Raji (cell line): ENCODE data around the gene NCR2.

Experiments used
- POLR2A ChIP-seq: IDR thresholded peaks from 2 replicates; pipeline ENCODE4 v1.6.1; 2011; ENCODE audit warnings: low read depth, low read length, control low read depth; ENCODE audit not compliant: insufficient read depth

The NCR2 gene, protein sequence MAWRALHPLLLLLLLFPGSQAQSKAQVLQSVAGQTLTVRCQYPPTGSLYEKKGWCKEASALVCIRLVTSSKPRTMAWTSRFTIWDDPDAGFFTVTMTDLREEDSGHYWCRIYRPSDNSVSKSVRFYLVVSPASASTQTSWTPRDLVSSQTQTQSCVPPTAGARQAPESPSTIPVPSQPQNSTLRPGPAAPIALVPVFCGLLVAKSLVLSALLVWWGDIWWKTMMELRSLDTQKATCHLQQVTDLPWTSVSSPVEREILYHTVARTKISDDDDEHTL

DNA sequence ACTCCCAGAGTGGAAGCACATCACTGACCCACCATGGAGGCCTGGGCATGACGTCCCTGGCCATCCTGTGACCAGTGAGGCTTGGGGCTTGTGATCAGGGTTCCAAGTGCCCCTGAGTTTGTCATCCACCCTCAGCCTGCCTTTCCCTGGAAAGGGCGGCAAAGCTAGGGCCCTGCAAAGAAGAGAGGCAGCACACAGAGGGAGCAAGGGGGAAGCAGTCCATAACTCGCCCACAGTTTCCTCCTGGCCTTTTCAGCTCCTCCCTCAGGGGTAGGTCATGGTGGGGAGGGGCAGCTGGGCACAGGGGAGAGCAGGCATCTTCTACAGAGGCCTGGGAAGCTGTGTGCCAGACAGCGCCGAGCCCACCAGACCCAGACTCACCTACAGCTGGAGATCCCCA, at the start of gene NCR2:
Gene NCR2, plus strand, starts transcription at position 313 of the 400 bp plus-strand sequence. CDS start 269 bp downstream, outside the sequence.
- TF ChIP-seq POLR2A = no peak

DNA sequence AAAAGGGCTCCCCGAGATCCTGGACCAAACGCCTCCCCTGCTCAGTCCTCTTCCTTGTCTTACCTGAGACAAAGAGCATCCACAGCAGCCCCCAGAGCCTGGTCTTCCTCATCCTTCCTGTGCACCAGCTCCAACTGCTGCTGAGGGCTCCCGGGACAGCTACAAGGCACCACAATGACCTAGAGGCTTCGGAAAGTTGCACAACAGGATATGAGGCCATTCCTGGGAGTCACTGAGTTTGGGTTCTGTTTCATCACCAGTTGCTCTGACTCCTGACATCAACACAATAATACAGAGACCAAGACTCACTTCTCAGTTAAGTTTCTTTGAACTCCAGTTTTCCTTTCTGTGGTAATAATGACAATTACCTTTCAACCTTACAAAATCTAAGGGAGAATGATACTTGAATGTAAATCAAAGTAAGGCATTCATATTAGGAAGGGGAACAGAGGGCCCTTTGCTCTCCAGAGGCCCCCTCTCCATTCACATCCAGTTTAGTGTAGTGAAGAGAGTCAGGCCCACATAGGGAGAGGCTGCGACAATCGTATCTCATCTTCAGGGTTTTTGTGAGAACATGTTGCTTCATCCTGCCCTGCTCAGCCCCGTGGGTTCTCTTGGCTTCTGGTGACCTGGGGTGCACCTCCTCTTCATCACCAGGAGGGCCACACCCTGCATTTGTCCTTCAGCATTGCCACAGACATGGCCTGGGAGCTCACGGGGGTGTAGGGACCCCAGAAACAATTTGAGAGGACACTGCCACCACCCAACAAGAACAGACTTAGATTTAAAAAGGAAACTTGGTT, 48.7 kb upstream of the NCR2 start, which contains the start of gene TREM1:
Gene TREM1, minus strand, starts transcription at position 139 of the 803 bp plus-strand sequence. Its CDS starts 27 bp downstream, at position 112.
- TF ChIP-seq POLR2A = no peak

DNA sequence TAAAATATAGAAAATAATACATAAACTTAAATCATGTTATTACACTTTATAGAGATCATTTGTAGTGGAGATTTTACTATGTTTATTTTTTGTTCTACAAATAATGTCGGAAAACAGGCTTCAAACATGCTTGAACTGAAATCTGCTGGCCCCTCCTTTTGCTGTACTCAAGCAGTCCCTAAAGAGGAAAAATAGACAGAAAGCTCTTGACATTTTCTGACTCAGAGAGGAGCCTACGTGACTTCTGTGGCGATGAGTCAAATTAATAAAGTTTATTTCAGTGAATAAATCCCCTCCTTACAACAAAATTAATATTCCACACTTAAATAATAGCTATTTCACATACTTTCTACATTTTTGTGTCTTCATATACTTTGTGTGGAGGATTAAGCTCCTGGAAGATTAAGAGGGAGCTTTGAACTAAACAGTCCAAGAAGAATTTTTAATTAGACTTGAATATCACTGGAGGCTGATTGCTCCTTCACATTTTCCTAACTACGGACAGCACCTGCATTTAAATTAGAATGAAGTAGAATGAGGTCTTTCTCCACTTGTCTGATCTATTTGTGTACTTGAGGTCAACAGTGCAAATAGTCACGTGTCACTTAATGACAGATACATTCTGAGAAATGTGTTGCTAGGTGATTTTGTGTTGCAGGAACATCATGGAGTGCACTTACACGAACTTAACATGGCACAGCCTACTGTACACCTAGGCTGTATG, 47.2 kb upstream of the NCR2 start:
- TF ChIP-seq POLR2A = no peak

DNA sequence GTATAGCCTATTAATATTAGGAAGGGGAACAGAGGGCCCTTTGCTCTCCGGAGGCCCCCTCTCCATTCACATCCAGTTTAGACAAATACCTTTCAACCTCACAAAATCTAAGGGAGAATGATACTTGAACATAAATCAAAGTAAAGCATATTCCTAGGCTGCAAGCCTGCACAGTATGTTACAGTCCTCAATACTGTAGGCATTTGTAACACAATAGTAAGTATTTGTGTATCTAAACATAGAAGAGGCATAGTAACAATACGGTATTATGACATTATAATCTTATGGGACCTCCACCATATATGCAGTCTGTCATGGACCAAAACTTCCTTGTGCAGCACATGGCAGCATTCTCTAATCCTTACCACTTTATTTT, 46.7 kb upstream of the NCR2 start:
- no peak for TF ChIP-seq POLR2A

DNA sequence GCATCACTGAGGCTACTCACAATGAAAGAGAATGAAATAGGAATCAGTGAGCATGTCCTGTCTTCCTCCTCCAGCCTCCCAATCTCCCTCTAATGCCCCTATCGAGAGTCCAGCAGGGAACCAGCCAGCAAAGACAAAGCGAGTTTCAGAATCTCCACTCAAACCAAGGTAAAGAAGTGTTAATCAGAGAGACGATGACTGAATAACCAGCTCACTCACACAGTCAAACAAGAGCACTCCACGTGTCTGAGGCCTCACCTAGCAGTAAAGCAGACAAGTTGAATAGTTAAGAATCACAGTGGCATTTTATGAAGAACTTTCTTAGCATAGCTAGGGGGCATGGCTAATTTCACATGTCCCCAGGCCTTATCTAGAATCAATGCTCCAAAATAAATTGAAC, 45.6 kb upstream of the NCR2 start:
- TF ChIP-seq POLR2A = no peak

GRCh38 chr6:41291717-41292116, 43.7 kb upstream of the NCR2 start:
- TF ChIP-seq POLR2A = no peak

DNA sequence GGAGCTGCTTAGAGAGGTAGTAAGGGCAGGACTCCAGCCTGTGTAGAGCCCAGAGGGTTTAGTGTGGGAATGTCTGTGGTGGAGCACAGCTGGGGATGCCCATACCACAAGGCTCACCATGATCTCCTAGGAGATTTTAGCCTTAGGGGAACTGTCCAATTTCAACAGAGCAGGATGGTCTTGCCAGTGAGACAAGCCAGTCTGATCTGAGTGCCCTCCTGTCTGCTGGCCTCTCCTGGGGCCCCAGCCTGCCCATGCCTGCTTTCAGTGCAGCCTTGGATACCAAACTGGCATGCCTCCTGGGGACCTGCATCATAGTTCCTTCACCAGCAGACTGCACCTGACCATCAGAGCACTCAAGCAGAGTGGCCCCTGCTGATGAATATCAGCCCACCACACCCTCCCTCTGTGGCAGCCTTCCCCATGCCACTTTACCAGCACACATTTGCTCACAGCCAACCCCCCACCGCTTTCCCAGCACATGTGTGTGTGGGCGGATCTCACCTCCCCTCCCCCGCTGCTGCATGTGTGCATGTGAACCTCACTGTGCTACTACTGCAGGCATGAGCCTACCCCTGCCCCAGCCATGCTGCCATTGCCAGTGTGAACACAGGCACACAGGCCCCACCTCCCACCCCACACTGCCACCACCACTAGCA, 41.1 kb upstream of the NCR2 start:
- TF ChIP-seq POLR2A = no peak

GRCh38 chr6:41298785-41299502, 36.5 kb upstream of the NCR2 start:
- no peak for TF ChIP-seq POLR2A

GRCh38 chr6:41302638-41303037, 32.8 kb upstream of the NCR2 start:
- no peak for TF ChIP-seq POLR2A

DNA sequence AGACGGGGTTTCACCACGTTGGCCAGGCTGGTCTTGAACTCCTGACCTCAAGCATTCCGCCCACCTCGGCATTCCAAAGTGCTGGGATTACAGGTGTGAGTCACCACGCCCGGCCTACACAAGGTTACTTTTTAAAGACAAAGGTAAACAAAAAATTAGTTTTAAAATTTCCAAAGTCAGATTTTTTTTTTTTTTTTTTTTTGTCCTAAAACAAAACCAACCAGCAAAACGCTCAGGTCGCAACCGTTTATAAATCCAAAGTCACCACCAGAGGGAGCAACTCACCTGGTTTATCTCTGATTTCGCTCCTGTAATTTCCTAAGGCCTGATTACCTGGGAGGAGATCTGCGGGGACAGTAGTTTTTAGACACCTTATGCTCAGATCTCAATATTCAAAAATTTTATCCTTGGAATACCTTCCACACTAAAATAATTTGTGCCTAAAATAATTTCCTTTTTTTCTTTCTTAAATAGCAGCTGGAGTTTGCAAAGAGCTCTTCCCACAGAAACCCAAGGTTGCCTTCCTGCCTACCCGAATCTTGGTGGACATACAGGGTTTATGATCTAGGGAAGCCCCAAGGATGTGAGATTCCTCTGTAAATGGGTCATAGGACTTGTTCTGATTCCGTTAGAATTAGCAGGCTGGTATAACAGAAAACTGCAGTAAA, 29.1 kb upstream of the NCR2 start:
- TF ChIP-seq POLR2A = no peak

DNA sequence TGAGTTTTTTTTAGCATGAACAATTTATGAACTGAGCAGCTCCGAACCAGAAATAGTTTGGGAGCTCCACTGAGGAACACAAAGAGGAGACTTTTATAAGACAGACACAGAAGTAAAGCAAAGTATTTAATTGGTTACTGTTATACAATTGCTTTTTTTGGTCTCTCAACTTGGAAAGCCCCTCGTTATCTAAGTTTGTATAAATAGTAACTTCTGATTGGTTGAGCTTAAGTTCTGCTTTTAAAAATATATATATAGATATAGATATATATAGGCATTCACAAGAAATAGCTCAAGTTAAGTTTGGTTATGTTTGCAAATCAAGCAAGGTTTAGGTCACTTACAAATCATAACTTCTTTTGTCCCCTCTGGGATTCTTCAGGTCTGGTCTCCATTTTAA, 20.2 kb upstream of the NCR2 start:
- no peak for TF ChIP-seq POLR2A

DNA sequence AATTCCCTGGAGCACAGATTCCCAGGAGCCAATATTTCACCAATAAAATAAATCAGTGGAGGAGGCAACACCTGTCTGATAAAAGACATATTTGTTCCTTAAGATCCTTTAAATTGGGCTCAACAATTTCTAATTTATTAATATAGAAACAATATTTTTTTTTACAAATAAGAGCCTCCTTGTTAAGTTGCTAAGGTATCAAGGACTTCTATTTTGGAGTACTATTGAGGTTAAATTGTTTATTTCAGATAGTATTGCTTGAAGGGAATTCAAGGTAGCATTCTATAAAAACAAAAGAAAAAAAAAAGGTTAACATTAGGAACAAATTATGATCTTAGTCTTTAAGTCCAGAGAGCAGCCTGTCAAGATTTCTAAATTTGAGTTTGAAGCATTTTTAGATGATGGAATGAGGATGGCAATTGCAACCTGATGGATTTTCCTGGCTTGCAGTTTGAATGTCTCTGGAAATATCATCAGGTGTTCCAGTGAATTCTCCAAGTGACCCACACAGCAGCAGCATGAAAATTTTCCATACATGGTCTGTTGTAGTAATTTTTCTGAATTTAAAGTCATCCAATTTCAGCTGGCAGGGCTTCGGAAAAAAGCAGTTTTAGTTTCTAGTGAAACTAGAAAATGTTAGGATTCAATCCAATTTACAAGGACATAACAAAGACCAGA, 19.3 kb upstream of the NCR2 start:
- no peak for TF ChIP-seq POLR2A

DNA sequence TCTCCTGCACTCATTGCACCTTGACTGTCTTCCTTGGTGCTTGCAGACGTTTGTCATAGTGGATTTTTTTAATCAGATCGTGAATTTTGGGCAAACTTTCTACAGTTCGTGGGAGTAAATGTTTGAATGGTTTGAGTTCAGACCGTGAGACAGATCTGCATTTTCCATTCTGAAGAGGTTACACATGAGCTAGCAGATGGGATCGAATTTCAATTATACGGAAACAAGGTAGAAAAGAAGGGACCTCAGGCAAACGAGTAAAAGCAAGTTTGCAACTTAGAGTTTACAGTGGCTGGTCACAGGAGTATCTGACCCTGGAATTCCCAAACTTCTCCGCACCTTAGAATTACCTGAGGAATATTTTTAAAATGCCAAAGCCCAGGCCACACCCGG, 17.2 kb upstream of the NCR2 start:
- TF ChIP-seq POLR2A = no peak
